Stimulated activated CD4-positive, alpha-beta T cell treated with anti-CD3 and anti-CD28 coated beads, Interleukin-2, amount 100 ng/mL, for 48 hours (primary cell): ENCODE results near the gene ADORA2B.
"Not testable (repeated sequence)": the region's sequence is repeated elsewhere in the genome, so short reads cannot be mapped to it uniquely, and the experiment has no call there.

Experiments used
- DNase-seq, 2 donors: peaks; one replicate each; pipeline ENCODE4 v3.0.0-alpha.2; 2020

Gene ADORA2B

DNA sequence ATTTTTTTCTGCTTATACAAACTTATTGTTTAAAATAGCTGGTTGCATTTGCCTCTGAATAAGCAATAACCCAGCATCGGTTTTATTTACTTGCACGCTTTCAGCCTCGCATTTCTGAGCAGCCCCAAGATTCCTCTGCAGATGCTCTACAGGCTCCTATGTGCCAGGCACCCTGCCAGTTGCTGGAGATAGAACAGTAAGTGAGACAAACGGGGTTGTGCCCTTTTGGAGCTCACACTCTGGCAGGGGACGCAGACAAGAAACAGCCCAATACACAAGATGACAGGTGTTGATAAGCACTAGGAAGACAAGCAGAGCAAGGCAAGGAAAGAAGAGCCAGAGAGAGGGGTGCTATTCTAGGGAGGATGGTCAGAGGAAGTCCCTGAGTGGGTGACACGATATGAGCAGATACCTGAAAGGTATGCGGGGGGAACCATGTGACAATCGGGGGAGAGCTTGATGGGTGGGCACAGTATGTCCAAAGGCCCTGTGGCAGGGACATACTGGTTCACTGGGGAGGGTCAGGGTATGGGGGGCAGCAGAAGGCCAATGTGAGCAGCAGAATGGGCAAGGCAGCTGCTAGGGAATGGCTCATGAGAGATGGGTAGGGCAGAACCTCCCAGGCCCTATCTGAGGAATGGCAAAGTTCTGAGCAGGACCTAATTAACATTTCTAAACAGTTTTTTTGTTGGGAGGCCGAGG lies 18.7 kb upstream of the ADORA2B start:
- DNase-seq = no peak

DNA sequence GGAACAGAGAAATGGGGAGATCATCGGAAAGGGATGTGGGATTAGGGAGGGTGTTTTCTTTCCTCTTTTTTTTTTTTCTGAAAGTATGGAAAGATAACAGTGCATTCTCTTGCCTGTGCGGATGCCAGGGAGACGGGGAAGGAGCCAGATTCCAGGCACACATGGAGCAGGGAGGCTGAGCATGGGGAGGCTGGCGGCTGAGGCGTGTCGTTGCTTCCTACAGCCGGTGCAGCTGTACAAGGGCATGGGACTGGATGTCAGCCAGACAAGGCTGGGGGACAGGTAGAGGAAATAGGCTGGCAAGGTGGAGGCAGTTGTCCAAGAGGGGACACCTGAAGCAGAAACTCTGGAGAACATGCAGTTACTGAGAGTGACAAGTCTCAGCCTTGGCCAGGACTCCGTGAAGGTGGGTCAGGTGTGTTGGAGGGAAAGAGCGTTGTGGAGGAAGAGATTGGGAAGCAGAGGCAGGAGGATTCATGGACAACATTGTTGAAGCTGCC lies 16.6 kb upstream of the ADORA2B start:
- no peak for DNase-seq

GRCh38 chr17:15929941-15930340 lies 15.0 kb upstream of the ADORA2B start:
- no peak for DNase-seq

- DNase-seq = no peak
These were observed 14.5 kb upstream of the ADORA2B start for GRCh38 chr17:15930426-15930825.

- no peak for DNase-seq
These were observed 13.5 kb upstream of the ADORA2B start for GRCh38 chr17:15931394-15931793.

- DNase-seq = no peak
These were observed 10.1 kb upstream of the ADORA2B start for GRCh38 chr17:15934866-15935265.

DNA sequence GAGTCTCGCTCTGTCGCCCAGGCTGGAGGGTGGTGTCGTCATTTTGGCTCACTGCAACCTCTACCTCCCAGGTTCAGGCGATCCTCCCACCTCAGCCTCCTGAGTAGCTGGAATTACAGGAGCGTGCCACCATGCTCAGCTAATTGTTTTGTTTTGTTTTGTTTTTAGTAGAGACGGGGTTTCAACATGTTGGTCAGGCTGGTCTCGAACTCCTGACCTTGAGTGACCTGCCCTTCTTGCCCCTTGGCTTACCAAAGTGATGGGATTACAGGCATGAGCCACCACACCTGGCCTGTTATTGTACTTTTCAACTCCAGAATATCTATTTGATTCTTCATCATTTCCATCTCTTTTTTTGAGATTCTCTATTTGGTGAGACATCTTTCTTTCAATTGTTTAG lies 9.0 kb upstream of the ADORA2B start:
- no peak for DNase-seq

DNA sequence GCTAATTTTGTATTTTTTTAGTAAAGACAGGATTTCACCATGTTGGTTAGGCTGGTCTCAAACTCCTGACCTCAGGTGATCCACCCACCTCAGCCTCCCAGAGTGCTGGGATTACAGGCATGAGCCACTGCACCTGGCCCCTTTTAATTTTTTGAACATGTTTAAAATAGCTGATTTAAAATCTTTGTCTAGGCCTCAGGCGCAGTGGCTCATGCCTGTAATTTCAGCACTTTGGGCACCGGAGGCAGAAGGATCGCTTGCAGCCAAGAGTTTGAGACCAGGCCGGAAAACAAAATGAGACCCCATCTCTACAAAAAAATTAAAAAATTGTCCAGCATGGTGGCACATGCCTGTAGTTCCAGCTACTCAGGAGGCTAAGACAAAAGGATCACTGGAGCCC lies 8.4 kb upstream of the ADORA2B start:
- not testable (repeated sequence) for DNase-seq

DNA sequence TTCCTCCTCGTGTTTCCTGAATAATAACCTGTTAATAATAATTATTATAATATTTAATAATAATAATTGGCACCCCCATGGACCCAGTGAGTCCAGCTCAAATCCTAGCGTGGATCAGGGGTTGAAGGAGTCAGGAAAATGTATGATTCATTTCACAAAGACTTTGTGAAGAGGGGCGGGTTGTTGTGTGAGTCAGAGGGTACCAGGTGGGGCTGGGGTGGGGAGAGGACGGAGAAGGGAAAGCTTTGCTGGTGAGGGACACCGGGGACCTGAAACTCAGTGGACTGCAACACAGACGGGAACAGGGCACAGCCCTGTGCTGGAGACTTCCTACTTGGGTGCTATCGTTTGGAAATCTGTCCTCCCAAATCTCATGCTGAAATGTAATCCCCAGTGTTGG lies 3.1 kb upstream of the ADORA2B start:
- no peak for DNase-seq

- DNase-seq = no peak
These were observed 2.6 kb upstream of the ADORA2B start for GRCh38 chr17:15942207-15942833.

GRCh38 chr17:15943971-15944758 lies 765 bp upstream of the ADORA2B start:
- DNase-seq = no peak

- no peak for DNase-seq
These were observed 729 bp downstream of the ADORA2B start for GRCh38 chr17:15945527-15946191.

GRCh38 chr17:15946611-15947120 lies 1.7 kb downstream of the ADORA2B start:
- DNase-seq = no peak

DNA sequence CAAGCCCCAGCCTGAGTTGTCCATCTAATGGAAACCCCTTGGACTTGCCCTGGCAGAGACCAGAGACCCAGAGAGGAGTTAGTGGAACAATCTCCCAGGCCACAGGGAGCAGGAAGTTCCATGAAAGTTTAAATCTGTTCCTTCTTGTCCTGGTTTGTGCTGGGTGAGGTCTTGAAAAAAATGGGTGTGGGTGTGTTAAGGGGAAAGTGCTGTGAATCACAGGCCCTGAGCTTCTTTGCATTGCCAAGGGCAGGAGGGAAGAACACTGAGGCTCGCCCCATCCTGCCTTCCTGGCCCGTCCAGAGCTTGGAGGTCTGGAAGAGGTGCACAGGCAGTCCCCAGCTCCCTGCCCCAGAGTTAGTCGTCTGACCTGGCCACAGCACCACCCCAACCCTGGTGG lies 2.3 kb downstream of the ADORA2B start:
- DNase-seq = no peak

GRCh38 chr17:15947976-15948752 lies 3.2 kb downstream of the ADORA2B start:
- no peak for DNase-seq

GRCh38 chr17:15951368-15952047 lies 6.6 kb downstream of the ADORA2B start:
- no peak for DNase-seq

DNA sequence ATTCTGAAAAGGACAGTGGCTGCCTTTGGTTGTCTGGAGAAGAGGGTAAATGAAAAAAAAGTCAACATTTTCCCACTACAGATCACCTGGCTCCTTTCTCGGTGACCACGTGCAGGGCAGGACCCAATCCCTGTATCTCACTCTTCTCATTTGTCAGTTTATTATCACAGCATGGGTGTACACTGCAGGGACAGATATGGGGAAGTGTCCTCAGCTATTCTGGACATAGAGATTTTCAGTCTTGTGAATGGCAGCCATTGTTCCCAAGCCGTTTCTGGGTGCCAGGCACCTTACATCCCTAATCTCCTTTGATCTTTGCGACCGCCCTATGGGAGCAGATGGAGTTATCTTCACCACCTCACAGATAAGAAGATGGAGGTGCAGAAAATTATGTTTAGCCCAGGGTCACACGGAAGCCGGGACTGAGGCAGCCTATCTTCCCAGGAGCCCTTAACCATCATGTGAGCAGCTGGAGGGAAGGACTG lies 7.2 kb downstream of the ADORA2B start:
- DNase-seq = no peak

DNA sequence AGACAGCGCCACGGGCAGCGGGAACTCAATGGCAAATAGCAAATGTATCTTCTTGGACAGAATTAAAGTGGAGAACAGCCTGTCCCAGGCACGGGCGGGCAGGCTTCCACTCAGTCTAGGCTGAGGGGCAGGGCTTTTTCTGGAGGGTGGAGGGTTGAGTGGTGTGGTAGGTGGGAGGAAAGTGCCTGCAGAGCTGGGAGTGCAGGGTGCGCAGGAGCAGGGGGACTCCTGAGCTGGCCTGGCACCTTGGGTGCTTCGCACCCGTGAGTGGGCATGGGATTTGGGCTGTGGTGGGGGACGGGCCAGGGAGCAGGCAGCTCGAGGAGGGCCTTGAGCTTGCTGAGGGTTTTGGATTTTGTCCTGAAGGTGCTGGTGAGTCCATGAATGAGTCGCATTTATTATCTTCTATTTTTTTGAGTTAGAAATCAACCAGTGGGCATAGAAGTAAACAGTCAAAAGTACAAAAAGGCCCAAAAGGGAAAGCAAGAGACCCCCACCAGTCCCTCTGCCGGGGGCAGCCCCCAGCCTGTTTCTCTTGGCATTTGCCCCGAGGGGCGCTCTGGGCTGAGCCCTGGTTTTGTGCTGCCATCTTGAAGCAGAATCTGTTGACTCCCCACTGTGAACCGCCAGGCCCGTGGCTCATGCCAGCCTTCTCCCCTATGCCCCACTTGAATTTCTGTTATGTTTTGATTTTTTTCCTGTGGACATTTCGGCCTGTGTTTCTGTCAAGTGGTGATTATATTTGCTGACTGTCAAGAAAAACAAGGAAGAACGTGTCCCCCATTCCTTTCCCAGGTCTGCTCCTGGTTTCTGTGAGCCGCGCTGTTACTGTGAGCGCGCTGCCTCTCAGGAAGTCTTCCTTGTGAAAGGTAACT lies 8.2 kb downstream of the ADORA2B start:
- no peak for DNase-seq

GRCh38 chr17:15954222-15954621 lies 9.3 kb downstream of the ADORA2B start:
- no peak for DNase-seq

DNA sequence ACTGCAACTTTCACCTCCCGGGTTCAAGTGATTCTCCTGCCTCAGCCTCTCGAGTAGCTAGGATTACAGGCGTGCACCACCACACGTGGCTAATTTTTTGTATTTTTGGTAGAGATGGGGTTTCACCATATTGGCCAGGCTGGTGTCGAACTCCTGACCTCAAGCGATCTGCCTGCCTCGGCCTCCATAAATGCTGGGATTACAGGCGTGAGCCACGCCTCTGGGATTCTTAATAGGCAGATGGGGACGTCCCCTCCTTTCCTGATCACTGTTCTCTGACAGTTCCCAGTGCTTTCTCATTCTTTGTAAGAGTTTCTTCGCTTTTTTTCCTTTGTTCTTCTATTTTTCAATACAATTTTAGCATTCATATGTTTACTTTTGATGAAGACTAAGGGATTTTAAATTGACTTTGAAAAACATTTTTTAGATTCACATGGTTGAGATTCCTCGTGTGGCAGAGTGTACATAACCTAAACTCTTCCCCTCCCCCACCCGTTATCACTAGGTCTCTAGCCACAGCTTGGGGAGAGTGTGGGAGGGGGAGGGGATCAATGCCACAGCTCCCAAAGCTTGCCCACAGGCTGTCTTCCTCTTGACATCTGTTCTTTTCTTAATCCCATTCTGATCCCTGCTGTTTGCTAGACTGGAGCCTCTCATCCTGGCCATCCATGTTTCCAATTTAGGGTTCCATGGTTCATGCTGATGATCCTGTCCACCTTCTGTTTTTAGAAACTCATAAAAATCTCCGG lies 11.0 kb downstream of the ADORA2B start:
- no peak for DNase-seq
